GM03348 (cell line): ENCODE results near the gene GRAMD1B.
A peak's percentile ranks its signal among the peaks of the same experiment; 100 is the strongest.

Experiments used
- DNase-seq: peaks from one replicate; pipeline ENCODE4 v3.0.0; 2012; ENCODE audit warnings: low spot score

GRAMD1B gene

GRCh38 chr11:123588117-123588863 lies 158.2 kb downstream of the GRAMD1B start:
- DNase-seq, result no peak

- no peak for DNase-seq
These were observed 158.8 kb downstream of the GRAMD1B start for GRCh38 chr11:123588864-123589262.

GRCh38 chr11:123590296-123590912 lies 160.3 kb downstream of the GRAMD1B start:
- peak; percentile 84 for DNase-seq

- no peak for DNase-seq
These were observed 163.5 kb downstream of the GRAMD1B start for GRCh38 chr11:123593570-123593969.

GRCh38 chr11:123594188-123594901 lies 164.3 kb downstream of the GRAMD1B start:
- peak; percentile 30 for DNase-seq

GRCh38 chr11:123594921-123595320 lies 164.9 kb downstream of the GRAMD1B start:
- DNase-seq, result no peak

GRCh38 chr11:123597859-123598258 lies 167.8 kb downstream of the GRAMD1B start:
- no peak for DNase-seq

GRCh38 chr11:123601136-123601535 lies 171.1 kb downstream of the GRAMD1B start:
- peak; percentile 76 for DNase-seq

- DNase-seq, result no peak
These were observed 171.7 kb downstream of the GRAMD1B start for GRCh38 chr11:123601743-123602142.

- DNase-seq, result no peak
These were observed 173.6 kb downstream of the GRAMD1B start for GRCh38 chr11:123603666-123604065.

GRCh38 chr11:123607781-123608180 lies 177.7 kb downstream of the GRAMD1B start:
- no peak for DNase-seq

GRCh38 chr11:123608371-123608770 lies 178.3 kb downstream of the GRAMD1B start:
- no peak for DNase-seq

GRCh38 chr11:123608945-123609344 lies 178.9 kb downstream of the GRAMD1B start:
- DNase-seq, result no peak

GRCh38 chr11:123611698-123612097 lies 181.6 kb downstream of the GRAMD1B start:
- no peak for DNase-seq

GRCh38 chr11:123616505-123617198 lies 186.6 kb downstream of the GRAMD1B start:
- peak; percentile 92 for DNase-seq

- DNase-seq, result no peak
These were observed 192.5 kb downstream of the GRAMD1B start for GRCh38 chr11:123622576-123622975.

GRCh38 chr11:123624974-123625373 lies 194.9 kb downstream of the GRAMD1B start:
- peak; percentile 38 for DNase-seq

- peak; percentile 48 for DNase-seq
These were observed 199.0 kb downstream of the GRAMD1B start for GRCh38 chr11:123628936-123629683.

- DNase-seq, result no peak
These were observed 200.1 kb downstream of the GRAMD1B start for GRCh38 chr11:123630126-123630608.

- DNase-seq, result no peak
These were observed 210.0 kb downstream of the GRAMD1B start for GRCh38 chr11:123640029-123640428.

- peak; percentile 82 for DNase-seq
These were observed 210.8 kb downstream of the GRAMD1B start for GRCh38 chr11:123640677-123641494.
